HG03521 (cell line): ENCODE data around the gene ZNF790.

Source experiments
- ATAC-seq: cut with Tn5 transposase; IDR thresholded peaks from one replicate; pipeline ENCODE4 v1.9.1; 2021; ENCODE audit warnings: mild to moderate bottlenecking, moderate library complexity; ENCODE audit not compliant: unreplicated experiment

Gene ZNF790

GRCh38 chr19:36772311-36773222, 65.6 kb downstream of the ZNF790 start, which contains the start of gene ZNF850:
Gene ZNF850, minus strand, starts transcription at chr19:36772807. Its CDS starts 10,201 bp downstream, at chr19:36762606.
- ATAC-seq, result peak; percentile 77

- no peak for ATAC-seq
Observed at GRCh38 chr19:36771261-36772231, 66.6 kb downstream of the ZNF790 start.
